Cardiac fibroblast (primary cell): ENCODE measurements around the gene GGTLC3.
"Not testable (repeated sequence)": the region's sequence is repeated elsewhere in the genome, so short reads cannot be mapped to it uniquely, and the experiment has no call there.

Experiments used
- DNase-seq, 2 donors: peaks; one replicate each; pipeline versions ENCODE4 v3.0.0 to v3.0.0-alpha.2; 2010; ENCODE audit warnings: low read depth in 2 of 2
- H3K4me3 ChIP-seq, 2 donors: replicated peaks in 1 of 2; 1 replicate in 1 of 2; 2 replicates in 1 of 2; pipeline ENCODE4 v1.5.1; 2011; ENCODE audit warnings: low read depth in 2 of 2, low read length in 2 of 2, mild to moderate bottlenecking in 2 of 2, moderate library complexity in 1 of 2

Gene GGTLC3

DNA sequence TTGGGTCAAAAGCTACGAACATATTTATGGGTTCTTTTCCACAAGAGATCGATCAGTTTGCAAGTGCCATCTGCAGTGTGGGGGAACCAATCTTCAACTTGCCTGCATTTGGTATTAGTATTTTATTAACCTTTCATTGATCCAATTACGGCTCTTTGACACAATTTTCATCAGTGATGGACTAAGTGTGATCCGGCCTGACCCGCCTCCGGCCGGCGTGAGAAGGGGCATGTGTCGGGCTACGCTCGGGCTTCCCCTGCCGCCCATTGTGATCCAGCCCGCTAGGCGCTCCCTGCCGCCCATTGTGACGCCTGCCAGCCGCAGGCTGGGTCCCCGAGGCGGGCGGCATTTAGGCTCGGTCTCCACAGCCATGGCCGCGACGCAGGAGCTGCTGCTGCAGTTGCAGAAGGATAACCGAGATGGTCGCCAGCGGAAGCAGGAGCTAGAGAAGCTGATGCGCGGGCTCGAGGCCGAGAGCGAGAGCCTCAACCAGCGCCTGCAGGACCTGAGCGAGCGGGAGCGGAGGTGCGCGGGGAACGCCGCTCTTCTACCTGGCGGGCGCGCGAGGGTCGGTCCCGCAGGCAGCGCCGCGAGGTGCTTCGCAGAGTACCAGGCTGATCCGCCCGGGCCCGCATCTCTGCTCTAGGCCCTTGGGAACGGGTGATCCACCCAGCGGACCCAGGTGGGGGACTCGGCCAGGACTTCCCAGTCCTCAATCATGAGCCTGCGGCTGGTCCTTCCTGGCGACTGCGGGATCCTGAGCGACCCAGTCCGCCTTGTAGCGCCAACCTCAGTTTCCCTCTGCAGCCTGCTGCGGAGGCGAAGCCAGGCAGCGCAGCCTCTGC, 10.0 kb upstream of the GGTLC3 start, which contains the start of gene TMEM191B:
TMEM191B (plus strand) TSS at position 51 of the 845 bp plus-strand sequence; CDS start at position 230, 179 bp downstream.
- not testable (repeated sequence) for DNase-seq, H3K4me3 ChIP-seq

DNA sequence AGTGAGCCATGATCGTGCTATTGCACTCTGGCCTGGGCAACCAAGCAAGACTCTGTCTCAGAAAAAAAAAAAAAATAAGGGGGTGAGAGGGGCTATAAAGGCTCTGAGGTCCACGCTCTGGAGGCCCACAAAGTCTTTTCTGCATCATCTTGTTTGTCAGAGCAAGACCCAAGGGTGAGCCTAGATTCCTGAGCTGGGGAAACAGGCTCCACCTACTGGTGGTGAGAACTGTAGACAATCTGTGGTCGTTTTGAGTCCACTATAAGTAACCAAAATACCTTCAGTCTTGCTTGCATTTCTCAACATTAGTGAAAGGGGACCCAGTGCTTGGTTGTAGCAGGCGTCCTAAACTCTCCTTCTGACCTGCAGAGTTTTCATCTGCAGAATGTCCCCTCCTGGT, 5.4 kb upstream of the GGTLC3 start:
- not testable (repeated sequence) for DNase-seq, H3K4me3 ChIP-seq

DNA sequence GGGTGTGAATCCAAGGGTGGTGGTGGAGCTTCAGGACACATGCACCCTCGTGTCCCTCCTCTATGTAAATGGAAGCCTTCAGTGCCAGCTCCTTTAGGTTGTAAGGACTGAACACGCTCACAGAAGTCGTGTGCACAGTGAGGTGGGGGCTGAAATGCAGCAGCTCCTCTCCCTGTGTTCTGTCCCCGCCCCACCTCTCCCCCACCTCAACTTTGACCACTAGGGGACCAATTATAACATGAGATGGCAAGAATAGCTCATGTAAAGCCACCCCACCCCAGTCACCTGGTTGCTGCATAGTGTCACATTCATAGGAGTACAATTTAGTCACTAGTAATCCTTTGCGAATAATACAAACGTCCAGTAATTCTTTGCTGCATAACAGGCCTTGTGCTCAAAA, 4.8 kb upstream of the GGTLC3 start:
- H3K4me3 ChIP-seq, DNase-seq: not testable (repeated sequence)

DNA sequence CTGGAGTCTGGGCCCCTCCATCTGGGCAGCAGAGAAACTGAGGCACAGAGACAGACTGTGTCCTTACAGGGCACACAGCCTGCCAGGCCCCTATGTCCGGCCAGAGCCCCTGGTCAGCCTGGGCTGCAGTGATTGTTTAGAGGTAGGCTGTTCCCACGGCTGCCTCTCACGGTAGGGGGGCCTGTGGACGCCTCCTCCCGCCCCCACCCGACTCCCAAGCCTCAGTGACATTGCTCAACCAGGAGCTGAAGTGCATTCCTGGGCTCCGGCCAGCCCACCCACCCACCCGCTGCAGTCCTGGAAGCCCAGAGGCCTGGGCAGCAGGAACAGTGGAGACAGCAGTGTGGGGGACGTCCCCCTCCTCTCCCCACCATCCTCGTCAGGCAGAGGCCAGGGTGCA, 4.5 kb downstream of the GGTLC3 start:
- H3K4me3 ChIP-seq, DNase-seq: not testable (repeated sequence)

DNA sequence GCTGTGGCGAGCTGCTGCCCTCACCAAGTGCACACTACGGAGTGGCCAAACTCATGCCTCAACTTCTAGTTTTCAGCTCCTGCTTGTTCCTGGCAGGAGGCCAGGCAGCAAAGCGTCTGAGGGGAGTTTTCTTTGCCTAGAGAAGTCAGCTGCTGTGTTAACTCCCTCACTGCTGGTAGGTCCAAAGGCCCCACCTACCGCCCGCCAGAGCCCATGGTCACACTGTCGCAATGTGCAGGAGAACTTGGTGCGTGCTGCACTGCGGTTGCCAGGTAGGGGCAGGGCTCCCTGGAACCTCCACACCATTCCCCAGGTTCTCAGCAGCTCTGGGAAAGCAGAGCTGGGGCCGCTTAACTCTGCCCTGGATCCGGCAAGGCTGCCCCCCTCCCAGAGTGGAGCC, 5.6 kb downstream of the GGTLC3 start:
- not testable (repeated sequence) for H3K4me3 ChIP-seq, DNase-seq

DNA sequence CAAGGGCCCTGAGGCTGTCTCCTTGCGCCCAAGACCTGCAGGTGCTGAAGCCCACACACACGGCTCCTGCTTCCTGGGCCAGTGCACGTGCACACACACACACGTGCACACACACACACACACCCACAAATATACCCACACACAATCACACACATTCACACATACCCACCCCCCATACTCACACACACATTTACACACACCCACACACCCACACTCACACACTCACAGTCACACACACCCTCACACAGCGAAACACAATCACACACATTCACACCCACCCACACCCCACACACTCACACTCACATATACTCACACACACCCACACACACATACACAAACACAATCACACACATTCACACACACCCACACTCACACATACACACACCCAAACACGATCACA, 6.6 kb downstream of the GGTLC3 start:
- not testable (repeated sequence) for DNase-seq, H3K4me3 ChIP-seq

DNA sequence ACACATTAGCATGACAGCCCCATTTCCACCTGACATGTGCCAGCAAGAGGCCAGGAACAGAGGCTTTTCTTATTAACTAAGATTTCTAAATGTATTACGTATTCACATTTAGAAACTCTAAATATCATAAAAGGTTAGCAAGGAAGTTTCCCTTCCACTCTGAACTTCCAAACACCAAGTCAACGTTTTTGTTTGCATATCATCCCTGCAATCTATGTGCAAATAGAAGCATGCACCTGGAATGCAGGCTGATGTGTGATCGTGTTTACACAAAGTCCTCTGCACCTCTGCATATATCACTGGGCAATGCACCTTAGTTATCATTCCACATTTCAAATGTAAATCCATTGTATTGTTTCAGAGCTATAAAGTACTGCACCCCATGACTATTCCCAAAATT, 21.7 kb downstream of the GGTLC3 start:
- not testable (repeated sequence) for H3K4me3 ChIP-seq, DNase-seq
